Activated naive CD4-positive, alpha-beta T cell treated with anti-CD3 and anti-CD28 coated beads, Interleukin-2, amount 50 U/mL, for 72 hours (primary cell): Measurements from ENCODE around the gene ASTN2. TPM values are rescaled to one million over a fixed set of nuclear protein-coding genes. Genes with fewer than 3 reads are reported as not detected.
A peak's percentile ranks its signal among the peaks of the same experiment; 100 is the strongest.

Source experiments
- ATAC-seq, 2 donors: fragments of 150-1000 bp; cut with Tn5 transposase; 2 replicates each; pipeline ENCODE4 v1.10.0; 2021; ENCODE audit warnings: mild to moderate bottlenecking in 2 of 2, moderate library complexity in 2 of 2
- DNase-seq, 2 donors: peaks; one replicate each; pipeline ENCODE4 v3.0.0; 2021 to 2022; ENCODE audit warnings: low spot score in 2 of 2
- H3K27ac Mint-ChIP-seq, 2 donors: one replicate each; pipeline ENCODE4 v1.8.0; 2022; ENCODE audit warnings: mild to moderate bottlenecking in 2 of 2, mixed read lengths in 2 of 2
- H3K36me3 Mint-ChIP-seq, 2 donors: one replicate each; pipeline ENCODE4 v1.8.0; 2022; ENCODE audit warnings: mixed read lengths in 2 of 2
- H3K9me3 Mint-ChIP-seq, 2 donors: one replicate each; pipeline ENCODE4 v1.8.0; 2022; ENCODE audit warnings: mixed read lengths in 2 of 2
- total RNA-seq, 2 donors: library from RNA; stranded (reverse); gene quantifications; one replicate each; pipeline ENCODE4 v1.2.3, GENCODE V29; 2022

Gene ASTN2
- total RNA-seq, 2 donors from 2014 or later = 4.5 to 5.4 TPM

- H3K36me3 Mint-ChIP-seq = peaks cover 0 to 6% of the 10 kb centered on the region in 2 donors
- ATAC-seq (no peak), DNase-seq (no peak)
- H3K27ac Mint-ChIP-seq = peak overlapping the region in 1 of 2 donors; percentile 66
- no peaks in the 10 kb centered on the region for H3K9me3 Mint-ChIP-seq
These were observed 930.3 kb downstream of the ASTN2 start for GRCh38 chr9:116484492-116485061.

DNA sequence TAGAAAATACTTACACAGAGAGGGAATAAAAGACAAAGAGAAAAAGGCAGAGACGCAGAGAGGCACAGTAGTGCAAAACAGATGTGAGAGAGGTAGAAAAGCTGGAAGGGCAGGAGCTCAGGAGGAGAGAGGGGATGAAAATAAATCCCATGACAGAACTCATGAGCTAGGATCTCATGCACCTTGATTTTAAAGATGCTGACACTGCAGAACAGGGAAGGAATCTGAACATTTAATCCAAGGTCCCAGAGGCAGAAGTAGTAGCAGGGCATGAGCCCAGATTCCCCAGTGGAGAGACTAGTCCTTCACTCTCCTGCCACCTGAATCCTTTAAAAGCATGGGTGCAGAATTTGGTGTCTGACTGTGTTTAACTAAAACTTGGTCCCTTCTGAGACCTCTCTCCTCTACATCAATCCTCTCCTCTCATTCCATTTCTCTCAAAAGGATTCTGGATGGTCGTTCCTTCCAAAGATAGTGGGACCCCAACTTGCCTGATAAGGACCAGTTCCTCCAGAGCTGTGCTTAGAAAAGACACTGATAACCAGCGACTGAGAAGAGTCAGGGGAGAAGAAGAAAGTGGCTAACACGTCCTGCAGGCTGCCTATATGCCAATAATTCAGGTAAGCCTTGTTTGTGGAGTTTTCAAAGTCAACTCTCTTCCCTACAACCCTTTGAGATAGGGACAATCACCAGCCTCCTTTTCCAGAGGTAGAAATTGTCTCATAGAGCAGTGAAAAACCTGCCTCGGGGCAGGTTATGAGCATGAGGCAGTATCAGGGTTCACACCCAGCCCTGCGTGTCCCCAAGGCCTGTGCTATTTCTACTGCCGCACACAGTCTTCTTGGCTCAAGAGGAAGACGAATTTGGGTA, 931.0 kb downstream of the ASTN2 start:
- Mint-ChIP-seq H3K36me3 (peaks cover 0 to 6% of the 10 kb centered on the region in 2 donors), H3K27ac (peak overlapping the region in 1 of 2 donors; percentile 66), H3K9me3 (no peaks in the 10 kb centered on the region)
- DNase-seq = no peak
- no peak for ATAC-seq

GRCh38 chr9:116482740-116483139, 932.1 kb downstream of the ASTN2 start:
- no peak overlapping the region for H3K27ac Mint-ChIP-seq
- H3K9me3 Mint-ChIP-seq = no peaks in the 10 kb centered on the region
- H3K36me3 Mint-ChIP-seq = peaks cover 0 to 6% of the 10 kb centered on the region in 2 donors
- no peak for ATAC-seq
- DNase-seq = no peak

DNA sequence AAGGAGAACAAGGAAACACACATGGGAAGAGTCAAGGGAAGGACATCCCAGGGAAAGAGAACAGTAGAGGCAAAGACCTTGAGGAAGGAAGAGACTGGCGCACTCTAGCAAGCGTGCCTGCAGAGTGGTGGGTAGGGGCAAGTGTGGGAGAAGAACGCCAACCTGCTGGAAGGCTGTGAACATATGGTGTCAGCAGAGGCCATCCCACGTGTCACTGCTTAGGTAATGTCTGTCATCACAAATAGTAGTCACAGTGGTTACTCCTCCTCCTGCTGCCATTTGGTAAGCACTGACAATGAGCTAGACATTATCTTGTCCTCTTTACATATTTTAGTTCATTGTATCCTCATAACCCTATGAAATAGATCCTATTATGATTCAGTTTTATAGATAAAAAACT, 934.2 kb downstream of the ASTN2 start:
- H3K36me3 Mint-ChIP-seq = peaks cover 5 to 13% of the 10 kb centered on the region in 2 donors
- DNase-seq = no peak
- no peak for ATAC-seq
- H3K9me3 Mint-ChIP-seq = no peaks in the 10 kb centered on the region
- H3K27ac Mint-ChIP-seq = no peak overlapping the region

- no peak for DNase-seq
- ATAC-seq = no peak
- Mint-ChIP-seq H3K27ac (no peak overlapping the region), H3K36me3 (peaks cover 9 to 13% of the 10 kb centered on the region in 2 donors), H3K9me3 (no peaks in the 10 kb centered on the region)
These were observed 934.9 kb downstream of the ASTN2 start for GRCh38 chr9:116479967-116480366.

- H3K9me3 Mint-ChIP-seq = no peaks in the 10 kb centered on the region
- DNase-seq (no peak), ATAC-seq (no peak)
- peaks cover 9% of the 10 kb centered on the region in 2 donors for H3K36me3 Mint-ChIP-seq
- H3K27ac Mint-ChIP-seq = no peak overlapping the region
These were observed 935.8 kb downstream of the ASTN2 start for GRCh38 chr9:116479056-116479544.

DNA sequence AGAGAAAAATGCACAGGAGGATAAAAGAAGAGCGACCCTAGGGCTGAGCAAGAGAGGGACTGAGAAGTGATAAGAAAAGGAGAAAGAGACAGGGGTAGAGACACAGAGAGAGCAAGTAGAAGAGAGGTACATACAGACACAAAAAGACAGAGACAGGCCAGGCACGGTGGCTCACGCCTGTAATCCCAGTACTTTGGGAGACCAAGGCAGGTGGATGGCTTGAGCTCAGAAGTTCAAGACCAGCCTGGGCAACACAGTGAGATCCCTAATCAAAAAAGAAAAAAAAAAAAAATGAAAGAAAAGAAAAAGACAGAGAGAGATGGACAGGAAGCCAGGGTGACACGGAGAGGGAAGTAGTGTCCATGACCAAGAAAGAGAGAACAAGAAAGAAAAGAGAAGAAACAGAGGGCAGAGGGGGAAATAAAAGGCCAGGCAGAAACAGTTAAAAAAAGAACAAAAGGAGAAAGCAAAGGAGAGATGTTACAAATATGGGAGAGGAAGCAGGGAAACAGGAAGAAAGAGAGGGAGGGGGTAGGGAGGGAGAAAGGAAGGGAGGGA, 937.2 kb downstream of the ASTN2 start:
- H3K27ac Mint-ChIP-seq = peak overlapping the region in 1 of 2 donors; percentile 44
- ATAC-seq (no peak), DNase-seq (no peak)
- H3K9me3 Mint-ChIP-seq = no peaks in the 10 kb centered on the region
- H3K36me3 Mint-ChIP-seq = peaks cover 7 to 9% of the 10 kb centered on the region in 2 donors

- Mint-ChIP-seq H3K36me3 (peaks cover 7 to 9% of the 10 kb centered on the region in 2 donors), H3K27ac (no peak overlapping the region), H3K9me3 (no peaks in the 10 kb centered on the region)
- no peak for ATAC-seq
- DNase-seq = no peak
These were observed 937.9 kb downstream of the ASTN2 start for GRCh38 chr9:116476935-116477381.

- no peak for ATAC-seq
- DNase-seq = no peak
- peaks cover 7 to 9% of the 10 kb centered on the region in 2 donors for H3K36me3 Mint-ChIP-seq
- no peaks in the 10 kb centered on the region for H3K9me3 Mint-ChIP-seq
- no peak overlapping the region for H3K27ac Mint-ChIP-seq
These were observed 938.9 kb downstream of the ASTN2 start for GRCh38 chr9:116476002-116476401.

GRCh38 chr9:116475201-116475600, 939.7 kb downstream of the ASTN2 start:
- Mint-ChIP-seq H3K36me3 (peaks cover 7 to 9% of the 10 kb centered on the region in 2 donors), H3K27ac (no peak overlapping the region), H3K9me3 (no peaks in the 10 kb centered on the region)
- no peak for ATAC-seq
- DNase-seq = no peak

DNA sequence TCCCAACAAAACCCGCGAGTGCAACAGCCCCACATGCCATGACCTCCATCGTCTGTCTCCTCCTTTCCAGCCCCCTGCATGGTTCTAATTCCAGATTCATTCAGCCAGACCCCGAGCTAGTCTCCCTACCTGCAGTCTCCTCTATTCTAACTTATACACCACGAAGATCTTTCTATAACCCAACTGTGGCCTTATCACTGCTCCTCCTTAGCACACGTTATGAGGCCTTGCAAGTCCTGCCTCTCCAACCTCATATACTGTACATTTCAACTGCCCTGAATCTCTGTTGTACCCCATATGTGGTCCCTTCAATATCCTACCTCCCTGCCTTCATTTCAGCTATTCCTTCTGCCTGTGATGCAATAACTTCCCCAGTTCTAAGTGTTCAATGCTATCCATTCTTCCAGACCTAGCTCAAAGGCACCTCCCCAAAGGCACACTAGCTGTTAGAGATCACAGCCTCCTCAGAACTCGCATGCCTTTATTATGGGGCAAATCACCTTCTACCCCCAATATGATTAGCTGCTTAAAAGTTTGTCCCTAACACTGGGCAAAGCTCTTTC, 942.8 kb downstream of the ASTN2 start:
- no peaks in the 10 kb centered on the region for H3K9me3 Mint-ChIP-seq
- peaks cover 7 to 9% of the 10 kb centered on the region in 2 donors for H3K36me3 Mint-ChIP-seq
- DNase-seq (no peak), ATAC-seq (no peak)
- no peak overlapping the region for H3K27ac Mint-ChIP-seq

- Mint-ChIP-seq H3K36me3 (peaks cover under 1 to 9% of the 10 kb centered on the region in 2 donors), H3K9me3 (no peaks in the 10 kb centered on the region), H3K27ac (no peak overlapping the region)
- no peak for DNase-seq
- no peak for ATAC-seq
These were observed 943.6 kb downstream of the ASTN2 start for GRCh38 chr9:116471093-116471906.

DNA sequence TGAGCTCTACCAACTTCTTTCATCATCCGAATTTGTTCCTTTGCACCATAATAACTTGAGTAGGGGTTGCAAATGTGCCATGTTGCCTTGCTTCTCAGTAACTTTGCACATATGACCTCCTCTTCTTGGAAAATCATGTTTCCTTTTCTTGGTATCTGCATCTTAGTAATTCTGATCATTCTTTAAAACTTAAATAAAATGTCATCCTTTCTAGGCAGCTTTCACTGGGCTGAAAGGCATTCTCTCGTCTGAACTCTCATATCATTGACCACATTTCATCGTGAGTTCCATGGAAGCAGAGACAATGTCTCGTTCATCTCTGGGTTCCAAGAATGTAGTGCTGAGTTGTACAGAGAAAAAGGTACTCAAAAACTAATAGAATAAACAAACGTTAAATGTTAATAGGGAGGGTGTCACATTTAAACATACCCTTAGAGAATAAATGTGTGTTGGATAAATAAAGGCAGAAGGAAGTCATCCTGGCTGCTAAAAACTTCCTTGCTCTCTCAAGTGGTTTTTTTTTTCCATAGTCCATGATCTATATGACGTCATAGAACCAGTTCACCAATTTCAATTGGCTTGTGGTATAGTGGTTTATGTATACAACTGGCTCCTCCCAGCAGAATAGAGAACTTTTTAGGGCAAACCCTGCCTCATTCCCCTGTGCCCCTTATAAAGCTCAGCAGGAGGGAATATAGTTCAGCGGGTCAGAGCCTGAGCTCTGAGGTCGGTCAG, 945.9 kb downstream of the ASTN2 start:
- DNase-seq (no peak), ATAC-seq (no peak)
- Mint-ChIP-seq H3K36me3 (no peaks in the 10 kb centered on the region), H3K27ac (no peak overlapping the region), H3K9me3 (no peaks in the 10 kb centered on the region)

- no peak overlapping the region for H3K27ac Mint-ChIP-seq
- DNase-seq = no peak
- ATAC-seq = no peak
- no peaks in the 10 kb centered on the region for H3K36me3 Mint-ChIP-seq
- no peaks in the 10 kb centered on the region for H3K9me3 Mint-ChIP-seq
These were observed 946.5 kb downstream of the ASTN2 start for GRCh38 chr9:116468369-116468768.

- Mint-ChIP-seq H3K36me3 (no peaks in the 10 kb centered on the region), H3K9me3 (no peaks in the 10 kb centered on the region), H3K27ac (peak overlapping the region in 1 of 2 donors; percentile 10)
- no peak for DNase-seq
- ATAC-seq = no peak
These were observed 947.0 kb downstream of the ASTN2 start for GRCh38 chr9:116467740-116468351.
